SU-DHL-6 (cell line): Measurements from ENCODE around the gene UQCRC1.

Source experiments
- H2AFZ ChIP-seq: fragments of 200-600 bp; sonication (generic); 2 replicates; pipeline ENCODE4 v1.6.1; 2014; ENCODE audit warnings: low read depth, mild to moderate bottlenecking, moderate library complexity, mixed read lengths, antibody characterized with exemption, low read length; ENCODE audit not compliant: severe bottlenecking
- H3F3A ChIP-seq: fragments of 200-600 bp; shearing (Covaris generic); 2 replicates; pipeline ENCODE4 v1.6.0; 2016; ENCODE audit warnings: antibody characterized with exemption, mild to moderate bottlenecking; ENCODE audit not compliant: insufficient read depth
- H3K27ac ChIP-seq: fragments of 200-600 bp; sonication (generic); 2 replicates; pipeline ENCODE4 v1.5.1; 2016; ENCODE audit warnings: low read depth, mild to moderate bottlenecking, low read length, moderate library complexity, mixed read lengths
- H3K27me3 ChIP-seq: fragments of 200-600 bp; sonication (generic), shearing (Covaris generic); 2 replicates; pipeline ENCODE4 v1.6.0; 2014; ENCODE audit warnings: mild to moderate bottlenecking, low read length
- H3K36me3 ChIP-seq: fragments of 200-600 bp; sonication (generic); 2 replicates; pipeline ENCODE4 v1.6.1; 2014; ENCODE audit warnings: mild to moderate bottlenecking, low read length, mixed read lengths
- H3K4me2 ChIP-seq: fragments of 300-600, 200-600 bp; shearing (Covaris generic), sonication (generic); 2 replicates; pipeline ENCODE4 v1.6.0; 2014; ENCODE audit warnings: low read length, low read depth, mild to moderate bottlenecking; ENCODE audit not compliant: poor library complexity, severe bottlenecking
- H3K4me3 ChIP-seq: fragments of 200-600 bp; sonication (generic); 2 replicates; pipeline ENCODE4 v1.5.1; 2014; ENCODE audit warnings: antibody characterized with exemption, low read length, mild to moderate bottlenecking, mixed read lengths; ENCODE audit not compliant: insufficient read depth, poor library complexity, severe bottlenecking
- H3K79me2 ChIP-seq: fragments of 200-600 bp; sonication (generic); 2 replicates; pipeline ENCODE4 v1.6.1; 2014; ENCODE audit warnings: mild to moderate bottlenecking, low read length, moderate library complexity; ENCODE audit not compliant: insufficient read depth
- H3K9ac ChIP-seq: fragments of 200-600 bp; sonication (generic); 2 replicates; pipeline ENCODE4 v1.7.0; 2014; ENCODE audit warnings: mild to moderate bottlenecking, low read length
- H3K9me2 ChIP-seq: fragments of 200-600 bp; sonication (generic); replicated peaks from 2 replicates; pipeline ENCODE4 v1.6.1; 2014; ENCODE audit warnings: low read length; ENCODE audit not compliant: insufficient read depth
- H3K9me3 ChIP-seq: fragments of 200-600 bp; sonication (generic); 2 replicates; pipeline ENCODE4 v1.6.1; 2014; ENCODE audit warnings: low read length, mixed read lengths; ENCODE audit not compliant: insufficient read depth
- H4K20me1 ChIP-seq: fragments of 200-600 bp; sonication (generic); 2 replicates; pipeline ENCODE4 v1.6.1; 2014; ENCODE audit warnings: low read depth, mild to moderate bottlenecking, antibody characterized with exemption, low read length, moderate library complexity, mixed read lengths
- CTCF ChIP-seq: fragments of 200-600 bp; sonication (generic); IDR thresholded peaks from one replicate; pipeline ENCODE4 v1.5.1; 2017; ENCODE audit warnings: antibody characterized with exemption, mild to moderate bottlenecking, low read length, moderate library complexity; ENCODE audit not compliant: insufficient read depth, poor library complexity, severe bottlenecking
- EZH2phosphoT487 ChIP-seq: fragments of 200-600 bp; sonication (generic), shearing (Covaris generic); conservative IDR thresholded peaks from 2 replicates; pipeline ENCODE4 v1.6.1; 2018; ENCODE audit warnings: mild to moderate bottlenecking, antibody characterized with exemption, low read length, moderate library complexity, mixed read lengths

Gene UQCRC1

GRCh38 chr3:48630407-48630806, 21.0 kb upstream of the UQCRC1 start:
- no peaks in the 10 kb centered on the region for H3K79me2 ChIP-seq
- H3K9me3 ChIP-seq: no peaks in the 10 kb centered on the region
- H3K4me2 ChIP-seq: no peak overlapping the region
- no peaks in the 10 kb centered on the region for H3F3A ChIP-seq
- no peak overlapping the region for H3K27ac ChIP-seq
- H3K27me3 ChIP-seq: no peaks in the 10 kb centered on the region
- TF ChIP-seq EZH2phosphoT487: no peak
- no peak for TF ChIP-seq CTCF
- no peak overlapping the region for H3K4me3 ChIP-seq
- no peaks in the 10 kb centered on the region for H3K9me2 ChIP-seq
- H3K36me3 ChIP-seq: no peaks in the 10 kb centered on the region
- H4K20me1 ChIP-seq: no peaks in the 10 kb centered on the region
- H3K9ac ChIP-seq: no peak overlapping the region
- no peak overlapping the region for H2AFZ ChIP-seq

- TF ChIP-seq EZH2phosphoT487: no peak
- TF ChIP-seq CTCF: no peak
- Histone ChIP-seq H3K9me2 (no peaks in the 10 kb centered on the region), H3K27me3 (no peaks in the 10 kb centered on the region), H3F3A (no peaks in the 10 kb centered on the region), H3K9ac (no peak overlapping the region), H3K9me3 (no peaks in the 10 kb centered on the region), H2AFZ (no peak overlapping the region), H3K4me2 (no peak overlapping the region), H3K27ac (no peak overlapping the region), H4K20me1 (no peaks in the 10 kb centered on the region), H3K36me3 (no peaks in the 10 kb centered on the region), H3K4me3 (no peak overlapping the region), H3K79me2 (no peaks in the 10 kb centered on the region)
These were observed 20.4 kb upstream of the UQCRC1 start for GRCh38 chr3:48629894-48630293.

GRCh38 chr3:48628277-48629017, 19.0 kb upstream of the UQCRC1 start:
- Histone ChIP-seq H3F3A (no peaks in the 10 kb centered on the region), H2AFZ (no peak overlapping the region), H3K36me3 (no peaks in the 10 kb centered on the region), H3K4me2 (no peak overlapping the region), H3K4me3 (no peak overlapping the region), H3K9me3 (no peaks in the 10 kb centered on the region), H3K27ac (no peak overlapping the region), H3K79me2 (no peaks in the 10 kb centered on the region), H3K27me3 (no peaks in the 10 kb centered on the region), H4K20me1 (no peaks in the 10 kb centered on the region), H3K9ac (no peak overlapping the region), H3K9me2 (no peaks in the 10 kb centered on the region)
- TF ChIP-seq EZH2phosphoT487 (no peak), CTCF (no peak)
